Gastrocnemius medialis (tissue), 4 donors: ENCODE measurements around the gene TRIM44.

Experiments used
- POLR2A ChIP-seq, 2 donors: fragments of 450-650 bp; IDR thresholded peaks; one replicate each; pipeline ENCODE4 v1.6.1; 2017; ENCODE audit warnings: antibody characterized with exemption in 2 of 2, mild to moderate bottlenecking in 2 of 2, moderate library complexity in 2 of 2
- TF ChIP-seq, protein P1 (sequence below), 5 experiments: fragments of 450-650 bp in 3 of 5; fragments of 200-600 bp in 2 of 5; sonication (generic) in 2 of 5; IDR thresholded peaks in 4 of 5; conservative IDR thresholded peaks in 1 of 5; 1 replicate in 4 of 5; 2 replicates in 1 of 5; pipeline ENCODE4 v1.5.1; 2016 to 2019; ENCODE audit warnings: antibody characterized with exemption in 5 of 5, mild to moderate bottlenecking in 3 of 5, moderate library complexity in 3 of 5

DNA sequence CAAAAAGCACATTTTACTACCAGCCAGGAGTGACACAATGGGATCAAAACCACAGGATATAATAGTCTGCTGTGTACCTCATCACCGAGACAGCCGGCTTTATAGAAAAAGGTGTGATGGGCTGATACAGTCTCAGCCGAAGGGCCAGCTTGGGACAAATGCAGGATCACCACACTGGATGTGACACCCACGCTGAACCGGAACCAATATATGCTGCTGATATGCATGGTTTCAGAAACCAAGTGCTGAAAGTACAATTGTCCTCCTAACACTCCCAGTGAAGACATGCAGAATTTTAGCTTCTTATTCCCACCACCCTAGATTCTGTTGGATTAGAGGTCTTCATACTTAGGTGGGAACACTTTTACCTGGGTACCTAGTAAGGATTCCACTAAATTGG, 184.3 kb downstream of the TRIM44 start:
- TF ChIP-seq, protein P1, sequence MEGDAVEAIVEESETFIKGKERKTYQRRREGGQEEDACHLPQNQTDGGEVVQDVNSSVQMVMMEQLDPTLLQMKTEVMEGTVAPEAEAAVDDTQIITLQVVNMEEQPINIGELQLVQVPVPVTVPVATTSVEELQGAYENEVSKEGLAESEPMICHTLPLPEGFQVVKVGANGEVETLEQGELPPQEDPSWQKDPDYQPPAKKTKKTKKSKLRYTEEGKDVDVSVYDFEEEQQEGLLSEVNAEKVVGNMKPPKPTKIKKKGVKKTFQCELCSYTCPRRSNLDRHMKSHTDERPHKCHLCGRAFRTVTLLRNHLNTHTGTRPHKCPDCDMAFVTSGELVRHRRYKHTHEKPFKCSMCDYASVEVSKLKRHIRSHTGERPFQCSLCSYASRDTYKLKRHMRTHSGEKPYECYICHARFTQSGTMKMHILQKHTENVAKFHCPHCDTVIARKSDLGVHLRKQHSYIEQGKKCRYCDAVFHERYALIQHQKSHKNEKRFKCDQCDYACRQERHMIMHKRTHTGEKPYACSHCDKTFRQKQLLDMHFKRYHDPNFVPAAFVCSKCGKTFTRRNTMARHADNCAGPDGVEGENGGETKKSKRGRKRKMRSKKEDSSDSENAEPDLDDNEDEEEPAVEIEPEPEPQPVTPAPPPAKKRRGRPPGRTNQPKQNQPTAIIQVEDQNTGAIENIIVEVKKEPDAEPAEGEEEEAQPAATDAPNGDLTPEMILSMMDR (IDR thresholded peaks at IDR 0.05 in 4 of 5, conservative IDR thresholded peaks at IDR 0.05 in 1 of 5): no peak
- TF ChIP-seq POLR2A (IDR thresholded peaks at IDR 0.05): no peak
